HG03521 (cell line): Measurements from ENCODE around the gene PMM2.
"Not testable (repeated sequence)": the region's sequence is repeated elsewhere in the genome, so short reads cannot be mapped to it uniquely, and the experiment has no call there.

Experiments used
- ATAC-seq: cut with Tn5 transposase; IDR thresholded peaks from one replicate; pipeline ENCODE4 v1.9.1; 2021; ENCODE audit warnings: mild to moderate bottlenecking, moderate library complexity; ENCODE audit not compliant: unreplicated experiment

The PMM2 gene

GRCh38 chr16:8781797-8782196 is 15.8 kb upstream of the PMM2 start:
- no peak for ATAC-seq

GRCh38 chr16:8782673-8783072 is 15.0 kb upstream of the PMM2 start:
- no peak for ATAC-seq

GRCh38 chr16:8785408-8785807 is 12.2 kb upstream of the PMM2 start:
- no peak for ATAC-seq

- ATAC-seq = not testable (repeated sequence)
Observed at GRCh38 chr16:8786316-8786715, 11.3 kb upstream of the PMM2 start.

- ATAC-seq = no peak
Observed at GRCh38 chr16:8788578-8789172, 9.0 kb upstream of the PMM2 start.

GRCh38 chr16:8795091-8795490 is 2.5 kb upstream of the PMM2 start:
- ATAC-seq = no peak

- no peak for ATAC-seq
Observed at GRCh38 chr16:8795818-8796217, 1.8 kb upstream of the PMM2 start.

- no peak for ATAC-seq
Observed at GRCh38 chr16:8796469-8797363, 923 bp upstream of the PMM2 start.

GRCh38 chr16:8798174-8798527 is 512 bp downstream of the PMM2 start:
- ATAC-seq = no peak

GRCh38 chr16:8798535-8799157 is 1.0 kb downstream of the PMM2 start:
- no peak for ATAC-seq

- ATAC-seq = no peak
Observed at GRCh38 chr16:8801701-8802100, 4.1 kb downstream of the PMM2 start.

- ATAC-seq = not testable (repeated sequence)
Observed at GRCh38 chr16:8803733-8804132, 6.1 kb downstream of the PMM2 start.

- no peak for ATAC-seq
Observed at GRCh38 chr16:8804313-8804712, 6.7 kb downstream of the PMM2 start.

GRCh38 chr16:8806272-8806983 is 8.8 kb downstream of the PMM2 start:
- ATAC-seq = no peak

GRCh38 chr16:8807189-8807588 is 9.6 kb downstream of the PMM2 start:
- no peak for ATAC-seq

- no peak for ATAC-seq
Observed at GRCh38 chr16:8808009-8808408, 10.4 kb downstream of the PMM2 start.

- no peak for ATAC-seq
Observed at GRCh38 chr16:8808613-8809353, 11.1 kb downstream of the PMM2 start.

- no peak for ATAC-seq
Observed at GRCh38 chr16:8812162-8812843, 14.7 kb downstream of the PMM2 start.

- no peak for ATAC-seq
Observed at GRCh38 chr16:8814095-8814806, 16.6 kb downstream of the PMM2 start.
